ENCODE measurements around the gene KCNK6. TPM values are rescaled to one million over a fixed set of nuclear protein-coding genes. Genes with fewer than 3 reads are reported as not detected.

Gene KCNK6
- total RNA-seq, 1 donor from 2014 or later: 0.43 TPM

DNA sequence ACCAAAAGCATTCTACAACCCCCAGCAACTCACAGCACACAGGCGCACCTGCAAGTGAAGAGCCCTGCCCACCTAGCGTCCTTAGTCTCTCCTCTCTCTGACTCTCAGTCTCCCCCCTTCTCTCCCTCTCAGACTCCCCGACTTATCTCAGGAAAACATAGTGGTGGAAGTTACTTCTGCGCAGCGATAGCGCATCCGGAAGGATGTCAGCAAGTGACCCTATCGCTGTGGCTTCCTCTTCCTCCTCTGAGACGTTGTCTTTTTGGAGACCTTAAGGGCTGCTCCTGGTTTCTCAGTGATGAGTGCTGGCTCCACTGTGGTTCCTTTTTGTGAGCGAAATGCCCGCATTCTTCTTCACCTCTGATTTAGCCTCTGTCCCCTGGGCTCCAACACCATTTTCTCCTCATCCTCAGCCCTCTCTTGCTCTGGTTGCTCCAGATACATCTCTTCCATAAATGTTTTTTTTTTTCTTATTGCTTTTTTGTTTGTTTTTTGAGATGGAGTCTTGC, 2.5 kb upstream of the KCNK6 start:
- Mint-ChIP-seq H3K27ac (peak overlapping the region; percentile 45), H3K27me3 (peaks cover 48% of the 10 kb centered on the region), H3K36me3 (ENCODE audit: insufficient read depth) (no peaks in the 10 kb centered on the region), H3K4me3 (ENCODE audit: low read depth) (no peak overlapping the region), H3K9me3 (ENCODE audit: low read depth) (no peaks in the 10 kb centered on the region), H3K4me1 (ENCODE audit: low read depth) (peaks cover 2% of the 10 kb centered on the region)
- no peak for DNase-seq (ENCODE audit: low spot score, unreplicated experiment)
- TF ChIP-seq, protein P1, sequence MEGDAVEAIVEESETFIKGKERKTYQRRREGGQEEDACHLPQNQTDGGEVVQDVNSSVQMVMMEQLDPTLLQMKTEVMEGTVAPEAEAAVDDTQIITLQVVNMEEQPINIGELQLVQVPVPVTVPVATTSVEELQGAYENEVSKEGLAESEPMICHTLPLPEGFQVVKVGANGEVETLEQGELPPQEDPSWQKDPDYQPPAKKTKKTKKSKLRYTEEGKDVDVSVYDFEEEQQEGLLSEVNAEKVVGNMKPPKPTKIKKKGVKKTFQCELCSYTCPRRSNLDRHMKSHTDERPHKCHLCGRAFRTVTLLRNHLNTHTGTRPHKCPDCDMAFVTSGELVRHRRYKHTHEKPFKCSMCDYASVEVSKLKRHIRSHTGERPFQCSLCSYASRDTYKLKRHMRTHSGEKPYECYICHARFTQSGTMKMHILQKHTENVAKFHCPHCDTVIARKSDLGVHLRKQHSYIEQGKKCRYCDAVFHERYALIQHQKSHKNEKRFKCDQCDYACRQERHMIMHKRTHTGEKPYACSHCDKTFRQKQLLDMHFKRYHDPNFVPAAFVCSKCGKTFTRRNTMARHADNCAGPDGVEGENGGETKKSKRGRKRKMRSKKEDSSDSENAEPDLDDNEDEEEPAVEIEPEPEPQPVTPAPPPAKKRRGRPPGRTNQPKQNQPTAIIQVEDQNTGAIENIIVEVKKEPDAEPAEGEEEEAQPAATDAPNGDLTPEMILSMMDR (IDR thresholded peaks at IDR 0.05; ENCODE audit: unreplicated experiment): no peak

DNA sequence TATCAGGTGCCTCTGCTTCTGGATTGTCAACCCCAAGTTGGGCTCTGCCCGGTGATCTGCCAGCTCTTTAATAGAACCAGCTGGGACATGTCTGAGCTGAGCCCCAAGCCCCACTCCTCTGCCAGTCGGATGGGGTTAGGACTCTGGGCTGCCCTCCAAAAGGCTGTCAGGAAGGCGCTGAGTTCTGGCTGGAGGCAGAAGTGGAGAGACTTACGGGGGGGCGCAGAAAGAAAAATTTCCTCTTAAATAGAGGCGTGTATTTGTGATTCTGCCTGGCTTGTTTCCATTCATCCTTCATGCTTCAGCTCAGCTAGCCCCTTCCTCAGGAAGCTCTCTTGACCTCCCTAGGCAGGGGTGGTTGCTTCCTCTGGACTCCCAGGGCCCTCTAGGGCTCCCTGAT, 985 bp upstream of the KCNK6 start:
- H3K27me3 Mint-ChIP-seq: peaks cover 57% of the 10 kb centered on the region
- H3K4me1 Mint-ChIP-seq (ENCODE audit: low read depth): peaks cover 2% of the 10 kb centered on the region
- no peak overlapping the region for H3K4me3 Mint-ChIP-seq (ENCODE audit: low read depth)
- DNase-seq (ENCODE audit: low spot score, unreplicated experiment): no peak
- no peaks in the 10 kb centered on the region for H3K9me3 Mint-ChIP-seq (ENCODE audit: low read depth)
- H3K36me3 Mint-ChIP-seq (ENCODE audit: insufficient read depth): no peaks in the 10 kb centered on the region
- TF ChIP-seq, protein P1 (IDR thresholded peaks at IDR 0.05; ENCODE audit: unreplicated experiment): no peak
- no peak overlapping the region for H3K27ac Mint-ChIP-seq

DNA sequence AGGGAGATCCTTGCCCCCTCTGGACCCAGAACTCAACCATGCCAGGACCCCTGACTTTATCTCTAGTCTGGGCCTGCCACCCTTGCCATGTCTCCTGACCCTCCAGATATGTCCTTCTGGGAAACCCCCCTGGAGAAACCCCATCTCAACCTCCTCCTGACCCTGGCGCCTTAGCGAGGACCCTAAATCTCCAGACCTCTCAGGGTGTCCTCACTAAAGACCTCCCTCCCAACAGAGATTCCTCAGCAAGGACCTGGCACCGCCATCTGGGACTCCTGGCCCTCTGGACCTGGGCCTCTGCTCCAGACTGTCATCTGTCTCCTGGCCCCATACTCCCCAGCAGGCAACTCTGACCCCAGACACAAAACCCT, 1.3 kb downstream of the KCNK6 start:
- Mint-ChIP-seq H3K4me3 (ENCODE audit: low read depth) (peak overlapping the region; percentile 12), H3K27me3 (peaks cover 61% of the 10 kb centered on the region), H3K4me1 (ENCODE audit: low read depth) (no peaks in the 10 kb centered on the region), H3K27ac (no peak overlapping the region), H3K9me3 (ENCODE audit: low read depth) (no peaks in the 10 kb centered on the region), H3K36me3 (ENCODE audit: insufficient read depth) (no peaks in the 10 kb centered on the region)
- TF ChIP-seq, protein P1 (IDR thresholded peaks at IDR 0.05; ENCODE audit: unreplicated experiment): no peak
- no peak for DNase-seq (ENCODE audit: low spot score, unreplicated experiment)

DNA sequence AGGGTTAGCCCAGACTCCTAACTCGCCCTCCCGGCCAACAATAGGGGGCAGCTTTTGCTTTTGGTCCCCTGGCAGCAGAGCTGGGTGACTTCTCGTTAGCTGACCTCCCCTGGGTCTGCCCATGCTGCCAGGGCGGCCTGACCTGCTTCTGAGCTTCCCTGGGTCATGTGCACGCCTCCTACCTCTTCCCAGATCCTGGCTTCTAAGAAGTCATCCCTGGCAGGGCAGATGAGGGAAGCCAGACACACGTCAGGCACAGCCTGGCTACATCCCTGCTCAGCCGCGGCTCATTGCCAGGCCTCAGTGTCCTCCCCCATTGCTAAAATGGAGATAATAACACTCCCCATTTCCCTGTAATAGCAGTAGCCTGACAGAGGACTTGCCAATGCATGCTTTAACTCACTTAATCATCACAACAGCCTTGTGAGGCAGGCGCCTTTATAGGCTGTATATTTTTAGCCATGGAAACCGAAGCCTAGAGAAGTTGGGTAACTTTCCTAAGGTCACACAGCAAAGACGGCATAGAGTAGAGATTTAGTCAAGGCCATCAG, 2.1 kb downstream of the KCNK6 start:
- peaks cover 59% of the 10 kb centered on the region for H3K27me3 Mint-ChIP-seq
- DNase-seq (ENCODE audit: low spot score, unreplicated experiment): no peak
- H3K27ac Mint-ChIP-seq: no peak overlapping the region
- no peaks in the 10 kb centered on the region for H3K9me3 Mint-ChIP-seq (ENCODE audit: low read depth)
- H3K36me3 Mint-ChIP-seq (ENCODE audit: insufficient read depth): no peaks in the 10 kb centered on the region
- TF ChIP-seq, protein P1 (IDR thresholded peaks at IDR 0.05; ENCODE audit: unreplicated experiment): no peak
- H3K4me3 Mint-ChIP-seq (ENCODE audit: low read depth): no peak overlapping the region
- no peaks in the 10 kb centered on the region for H3K4me1 Mint-ChIP-seq (ENCODE audit: low read depth)

DNA sequence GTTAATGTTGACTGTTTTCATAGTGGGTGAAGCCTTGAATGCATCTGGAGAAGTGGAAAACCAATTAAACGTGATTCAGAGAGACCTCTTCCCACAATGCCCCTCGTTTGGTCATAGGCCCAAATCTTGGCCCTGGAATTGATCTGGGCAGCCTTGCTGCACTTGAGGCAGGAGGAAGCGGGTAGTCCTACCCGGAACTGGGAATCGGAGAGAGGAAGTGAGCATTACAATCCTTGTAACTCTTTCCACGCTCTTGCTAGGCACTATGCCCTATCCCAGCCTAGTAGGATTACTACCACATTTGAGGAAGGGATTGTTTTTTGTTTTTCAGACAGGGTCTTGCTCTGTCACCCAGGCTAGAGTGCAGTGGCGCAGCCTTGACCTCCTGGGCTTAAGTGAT, 3.6 kb downstream of the KCNK6 start:
- Mint-ChIP-seq H3K4me1 (ENCODE audit: low read depth) (no peaks in the 10 kb centered on the region), H3K36me3 (ENCODE audit: insufficient read depth) (no peaks in the 10 kb centered on the region), H3K27me3 (peaks cover 51% of the 10 kb centered on the region), H3K9me3 (ENCODE audit: low read depth) (no peaks in the 10 kb centered on the region), H3K4me3 (ENCODE audit: low read depth) (no peak overlapping the region), H3K27ac (peak overlapping the region; percentile 53)
- TF ChIP-seq, protein P1 (IDR thresholded peaks at IDR 0.05; ENCODE audit: unreplicated experiment): no peak
- DNase-seq (ENCODE audit: low spot score, unreplicated experiment): no peak

Measured in progenitor cell of endocrine pancreas (in vitro differentiated cells).